Urinary bladder (tissue), 4 donors: ENCODE data around the gene DNAH14. TPM values are rescaled to one million over a fixed set of nuclear protein-coding genes. Genes with fewer than 3 reads are reported as not detected.
"Not testable (repeated sequence)": the region's sequence is repeated elsewhere in the genome, so short reads cannot be mapped to it uniquely, and the experiment has no call there.

ENCODE experiments used
- DNase-seq: peaks from one replicate; pipeline ENCODE4 v3.0.0-alpha.2; 2015; ENCODE audit errors: extremely low spot score
- H3K27ac ChIP-seq: one replicate; pipeline ENCODE4 v1.5.1; 2013; ENCODE audit warnings: low read depth, mild to moderate bottlenecking, moderate library complexity
- H3K36me3 ChIP-seq: one replicate; pipeline ENCODE4 v1.6.1; 2013; ENCODE audit warnings: mild to moderate bottlenecking, moderate library complexity; ENCODE audit not compliant: insufficient read depth
- H3K4me1 ChIP-seq: one replicate; pipeline ENCODE4 v1.6.1; 2013; ENCODE audit warnings: mild to moderate bottlenecking, moderate library complexity; ENCODE audit not compliant: insufficient read depth
- H3K4me3 ChIP-seq: one replicate; pipeline ENCODE4 v1.5.1; 2013; ENCODE audit warnings: low read depth, low read length
- WGBS: extraction: QIAGEN DNeasy Blood & Tissue Kit; methylation state at CpG from one replicate; pipeline ENCODE4 v1.1.7; 2013; 5-methylcytosine and 5-hydroxymethylcytosine counted together
- polyA plus RNA-seq: library from polyadenylated mRNA; stranded (reverse); fragments of 200-250 nt; gene quantifications from one replicate; pipeline ENCODE4 v1.2.3, GENCODE V29; 2013
- total RNA-seq: library from RNA; depleted of rRNA; stranded (reverse); fragments of >200 nt; gene quantifications from one replicate; pipeline ENCODE4 v1.2.3, GENCODE V29; 2014
- donor health status: healthy with polysubstance abuse.
- donor health status: healthy.

The DNAH14 gene
- total and polyA plus RNA-seq, 2 donors: 2.8 to 70.4 TPM

- DNase-seq: no peak
- Histone ChIP-seq H3K4me3 (no peak overlapping the region), H3K36me3 (no peaks in the 10 kb centered on the region), H3K27ac (no peak overlapping the region), H3K4me1 (no peaks in the 10 kb centered on the region)
- WGBS: 97% methylated on average over 4 of the region's 4 CpGs
These were observed 4.1 kb downstream of the DNAH14 start for GRCh38 chr1:224933584-224933983.

GRCh38 chr1:224938652-224939051 is 9.2 kb downstream of the DNAH14 start:
- no peaks in the 10 kb centered on the region for H3K36me3 ChIP-seq
- WGBS: 97% methylated on average over 4 of the region's 4 CpGs
- no peaks in the 10 kb centered on the region for H3K4me1 ChIP-seq
- no peak overlapping the region for H3K27ac ChIP-seq
- H3K4me3 ChIP-seq: no peak overlapping the region
- no peak for DNase-seq

- no peaks in the 10 kb centered on the region for H3K4me1 ChIP-seq
- no peak for DNase-seq
- no peaks in the 10 kb centered on the region for H3K36me3 ChIP-seq
- no peak overlapping the region for H3K27ac ChIP-seq
- H3K4me3 ChIP-seq: no peak overlapping the region
These were observed 10.5 kb downstream of the DNAH14 start for GRCh38 chr1:224939844-224940425.

GRCh38 chr1:224940735-224941134 is 11.3 kb downstream of the DNAH14 start:
- H3K4me3 ChIP-seq, H3K4me1 ChIP-seq, DNase-seq, H3K27ac ChIP-seq, H3K36me3 ChIP-seq: not testable (repeated sequence)
- 98% methylated on average over 3 of the region's 3 CpGs for WGBS

GRCh38 chr1:224945651-224946348 is 16.3 kb downstream of the DNAH14 start:
- 91% methylated on average over 10 of the region's 10 CpGs for WGBS
- H3K4me3 ChIP-seq, DNase-seq, H3K27ac ChIP-seq, H3K4me1 ChIP-seq, H3K36me3 ChIP-seq: not testable (repeated sequence)

- not testable (repeated sequence) for H3K36me3 ChIP-seq, DNase-seq, H3K4me3 ChIP-seq, H3K4me1 ChIP-seq, H3K27ac ChIP-seq
- 98% methylated on average over 6 of the region's 6 CpGs for WGBS
These were observed 16.8 kb downstream of the DNAH14 start for GRCh38 chr1:224946349-224946691.

GRCh38 chr1:224957696-224958095 is 28.2 kb downstream of the DNAH14 start:
- no peak for DNase-seq
- Histone ChIP-seq H3K4me3 (no peak overlapping the region), H3K4me1 (no peaks in the 10 kb centered on the region), H3K36me3 (no peaks in the 10 kb centered on the region), H3K27ac (no peak overlapping the region)
- WGBS: 82% methylated on average over 3 of the region's 3 CpGs

- no peaks in the 10 kb centered on the region for H3K36me3 ChIP-seq
- 88% methylated on average over 1 of the region's 1 CpG for WGBS
- DNase-seq: no peak
These were observed 29.0 kb downstream of the DNAH14 start for GRCh38 chr1:224958490-224958889.

GRCh38 chr1:224959115-224959514 is 29.6 kb downstream of the DNAH14 start:
- Histone ChIP-seq H3K27ac (no peak overlapping the region), H3K4me3 (no peak overlapping the region), H3K36me3 (no peaks in the 10 kb centered on the region), H3K4me1 (no peaks in the 10 kb centered on the region)
- 82% methylated on average over 1 of the region's 1 CpG for WGBS
- no peak for DNase-seq

More at GRCh38 chr1:224958490-224958889, 29.0 kb downstream of the DNAH14 start:
- Histone ChIP-seq H3K27ac (no peak overlapping the region), H3K4me3 (no peak overlapping the region), H3K4me1 (no peaks in the 10 kb centered on the region)

- Histone ChIP-seq H3K27ac (no peak overlapping the region), H3K4me3 (no peak overlapping the region), H3K36me3 (no peaks in the 10 kb centered on the region), H3K4me1 (no peaks in the 10 kb centered on the region)
- DNase-seq: no peak
These were observed 30.2 kb downstream of the DNAH14 start for GRCh38 chr1:224959656-224960055.

GRCh38 chr1:224980181-224980580 is 50.7 kb downstream of the DNAH14 start:
- H3K27ac ChIP-seq: no peak overlapping the region
- H3K4me3 ChIP-seq: no peak overlapping the region
- DNase-seq: no peak
- WGBS: 86% methylated on average over 5 of the region's 5 CpGs
- H3K36me3 ChIP-seq: no peaks in the 10 kb centered on the region
- H3K4me1 ChIP-seq: no peaks in the 10 kb centered on the region

- not testable (repeated sequence) for DNase-seq, H3K36me3 ChIP-seq, H3K4me1 ChIP-seq, H3K4me3 ChIP-seq, H3K27ac ChIP-seq
- 38% methylated on average over 1 of the region's 1 CpG for WGBS
These were observed 52.5 kb downstream of the DNAH14 start for GRCh38 chr1:224981922-224982354.

GRCh38 chr1:224988042-224988441 is 58.6 kb downstream of the DNAH14 start:
- no peaks in the 10 kb centered on the region for H3K4me1 ChIP-seq
- no peak overlapping the region for H3K4me3 ChIP-seq
- no peak overlapping the region for H3K27ac ChIP-seq
- whole genome bisulfite sequencing: 92% methylated on average over 6 of the region's 6 CpGs
- H3K36me3 ChIP-seq: no peaks in the 10 kb centered on the region
- no peak for DNase-seq

- Histone ChIP-seq H3K27ac (no peak overlapping the region), H3K36me3 (no peaks in the 10 kb centered on the region), H3K4me1 (no peaks in the 10 kb centered on the region), H3K4me3 (no peak overlapping the region)
- 66% methylated on average over 1 of the region's 1 CpG for WGBS
- no peak for DNase-seq
These were observed 60.1 kb downstream of the DNAH14 start for GRCh38 chr1:224989615-224990014.
